Esophagus muscularis mucosa (tissue), 3 donors: ENCODE data around the gene IL12RB2.

Experiments
- CTCF ChIP-seq, 3 experiments: fragments of 200-600 bp in 2 of 3; fragments of 450-650 bp in 1 of 3; sonication (generic) in 2 of 3; IDR thresholded peaks; one replicate each; pipeline ENCODE4 v1.5.1; 2017 to 2019; ENCODE audit warnings: antibody characterized with exemption in 3 of 3, mild to moderate bottlenecking in 2 of 3, moderate library complexity in 1 of 3
- POLR2AphosphoS5 ChIP-seq, 2 donors: sonication (generic); formaldehyde crosslinking; IDR thresholded peaks; one replicate each; pipeline ENCODE4 v1.6.1; 2017; ENCODE audit warnings: antibody characterized with exemption in 2 of 2

DNA sequence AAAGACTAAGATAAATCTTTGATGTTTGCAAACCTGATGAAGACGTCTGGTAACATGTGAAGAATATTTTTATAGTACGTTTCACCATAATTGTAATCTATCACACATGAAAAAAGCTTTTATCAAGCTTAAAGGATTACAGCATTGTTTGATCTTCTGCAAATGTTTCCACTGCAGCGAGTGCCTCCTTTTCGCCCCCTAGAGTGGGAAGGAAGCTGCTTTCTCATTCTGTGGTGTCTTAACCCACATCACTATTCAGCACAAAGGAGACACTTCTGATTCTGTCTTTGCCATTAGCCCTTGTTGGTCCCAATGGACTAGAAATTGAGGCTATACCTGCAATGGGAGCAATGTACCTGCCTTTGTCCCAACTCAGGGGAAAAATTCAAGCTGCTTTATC is 46.0 kb upstream of the IL12RB2 start:
- no peak for TF ChIP-seq CTCF (IDR thresholded peaks at IDR 0.05)
- TF ChIP-seq POLR2AphosphoS5 (IDR thresholded peaks at IDR 0.05): no peak
